HEK293 (cell line): ENCODE data around the gene PACRG.

Experiments used
- CTCF ChIA-PET: fragments of 350-600 bp; formaldehyde crosslinking; extraction: SDS; loops from one replicate; lab custom pipeline; 2021; ENCODE audit warnings: antibody characterized with exemption; lab: Yijun Ruan, JAX
- POLR2A ChIA-PET: fragments of 300-600 bp; formaldehyde crosslinking; extraction: SDS; loops from one replicate; lab custom pipeline; 2020; ENCODE audit warnings: antibody characterized with exemption, inconsistent platforms; lab: Yijun Ruan, JAX
- H3K27ac ChIP-seq: fragments of 200-500 bp; sonication (Bioruptor generic); 2 replicates; pipeline ENCODE4 v1.5.1; 2014; ENCODE audit warnings: low read depth, low read length, control low read depth, inconsistent platforms; ENCODE audit errors: extremely low read depth
- H3K36me3 ChIP-seq, 2 experiments: fragments of 200-500 bp in 1 of 2; sonication (Bioruptor generic) in 1 of 2; 1 replicate in 1 of 2; 2 replicates in 1 of 2; pipeline ENCODE4 v1.5.1; 2014 to 2017; ENCODE audit warnings: inconsistent platforms in 2 of 2, low read length in 2 of 2; ENCODE audit not compliant: control insufficient read depth in 2 of 2, insufficient read depth in 1 of 2
- H3K4me1 ChIP-seq: fragments of 200-500 bp; sonication (Bioruptor generic); 2 replicates; pipeline ENCODE4 v1.5.1; 2014; ENCODE audit warnings: mild to moderate bottlenecking, low read length, inconsistent platforms; ENCODE audit not compliant: control insufficient read depth, insufficient read depth
- H3K4me3 ChIP-seq: 2 replicates; pipeline ENCODE4 v1.5.1; 2011; ENCODE audit warnings: low read depth, mild to moderate bottlenecking, control low read depth, low read length, moderate library complexity
- H3K9me3 ChIP-seq: fragments of 200-500 bp; sonication (Bioruptor generic); 2 replicates; pipeline ENCODE4 v1.5.1; 2014; ENCODE audit warnings: low read depth, low read length, inconsistent platforms; ENCODE audit not compliant: control insufficient read depth, insufficient read depth
- SETDB1 ChIP-seq: IDR thresholded peaks from one replicate; pipeline ENCODE4 v1.6.1; 2017; ENCODE audit warnings: mild to moderate bottlenecking, low read length, moderate library complexity, mixed read lengths; ENCODE audit not compliant: insufficient read length
- ZFP37 ChIP-seq: fragments of 450-650 bp; formaldehyde crosslinking; IDR thresholded peaks from 2 replicates; pipeline ENCODE4 v1.5.1; 2016; ENCODE audit warnings: missing biosample characterization, missing genetic modification characterization
- ZFP69B ChIP-seq: fragments of 450-650 bp; formaldehyde crosslinking; IDR thresholded peaks from 2 replicates; pipeline ENCODE4 v1.5.1; 2016; ENCODE audit warnings: missing biosample characterization, missing genetic modification characterization
- ZNF114 ChIP-seq: fragments of 450-650 bp; formaldehyde crosslinking; IDR thresholded peaks from 2 replicates; pipeline ENCODE4 v1.5.0; 2017; ENCODE audit warnings: missing biosample characterization, missing genetic modification characterization
- ZNF138 ChIP-seq: fragments of 450-650 bp; formaldehyde crosslinking; IDR thresholded peaks from 2 replicates; pipeline ENCODE4 v1.5.1; 2016; ENCODE audit warnings: missing biosample characterization, missing genetic modification characterization, borderline replicate concordance
- ZNF175 ChIP-seq: fragments of 450-650 bp; formaldehyde crosslinking; IDR thresholded peaks from 2 replicates; pipeline ENCODE4 v1.5.1; 2016; ENCODE audit warnings: missing biosample characterization, missing genetic modification characterization
- ZNF202 ChIP-seq: fragments of 450-650 bp; formaldehyde crosslinking; IDR thresholded peaks from 2 replicates; pipeline ENCODE4 v1.5.1; 2016; ENCODE audit warnings: missing biosample characterization, missing genetic modification characterization, borderline replicate concordance
- ZNF26 ChIP-seq: fragments of 450-650 bp; formaldehyde crosslinking; IDR thresholded peaks from 2 replicates; pipeline ENCODE4 v1.5.1; 2016; ENCODE audit warnings: missing biosample characterization, missing genetic modification characterization
- ZNF362 ChIP-seq: fragments of 450-650 bp; formaldehyde crosslinking; IDR thresholded peaks from 2 replicates; pipeline ENCODE4 v1.5.1; 2016; ENCODE audit warnings: missing biosample characterization, missing genetic modification characterization
- ZNF398 ChIP-seq: fragments of 450-650 bp; formaldehyde crosslinking; IDR thresholded peaks from 2 replicates; pipeline ENCODE4 v1.5.1; 2017; ENCODE audit warnings: missing biosample characterization, missing genetic modification characterization
- ZNF776 ChIP-seq: fragments of 450-650 bp; formaldehyde crosslinking; IDR thresholded peaks from 2 replicates; pipeline ENCODE4 v1.5.0; 2017; ENCODE audit warnings: missing biosample characterization, missing genetic modification characterization, borderline replicate concordance
- TF ChIP-seq, protein P1 (sequence below): fragments of 450-650 bp; formaldehyde crosslinking; IDR thresholded peaks from 2 replicates; pipeline ENCODE4 v1.5.1; 2016; ENCODE audit warnings: missing biosample characterization, missing genetic modification characterization, low read depth
- TF ChIP-seq, protein P2 (sequence below): fragments of 450-650 bp; formaldehyde crosslinking; IDR thresholded peaks from 2 replicates; pipeline ENCODE4 v1.5.1; 2017; ENCODE audit warnings: missing biosample characterization, missing genetic modification characterization

The PACRG gene

GRCh38 chr6:163333701-163334663, 606.2 kb downstream of the PACRG start:
- H3K9me3 ChIP-seq, result no peaks in the 10 kb centered on the region
- H3K4me1 ChIP-seq, result no peaks in the 10 kb centered on the region
- no peak overlapping the region for H3K27ac ChIP-seq
- ChIA-PET CTCF (interaction anchor here (1.0 kb wide), 1 partner anchor 93 kb away, joined by 5 read pairs; no protein-coding TSS in a partner anchor), POLR2A (no interaction called here)
- H3K4me3 ChIP-seq, result no peak overlapping the region
- TF ChIP-seq ZFP37 (tag by site-specific recombination) (no peak), ZNF776 (no peak), SETDB1 (no peak), ZNF114 (tag by site-specific recombination) (no peak), ZFP69B (tag by site-specific recombination) (no peak), ZNF175 (tag by site-specific recombination) (no peak), ZNF202 (tag by site-specific recombination) (no peak), ZNF138 (no peak), ZNF362 (no peak), ZNF398 (tag by site-specific recombination) (no peak)
- TF ChIP-seq, protein P1, sequence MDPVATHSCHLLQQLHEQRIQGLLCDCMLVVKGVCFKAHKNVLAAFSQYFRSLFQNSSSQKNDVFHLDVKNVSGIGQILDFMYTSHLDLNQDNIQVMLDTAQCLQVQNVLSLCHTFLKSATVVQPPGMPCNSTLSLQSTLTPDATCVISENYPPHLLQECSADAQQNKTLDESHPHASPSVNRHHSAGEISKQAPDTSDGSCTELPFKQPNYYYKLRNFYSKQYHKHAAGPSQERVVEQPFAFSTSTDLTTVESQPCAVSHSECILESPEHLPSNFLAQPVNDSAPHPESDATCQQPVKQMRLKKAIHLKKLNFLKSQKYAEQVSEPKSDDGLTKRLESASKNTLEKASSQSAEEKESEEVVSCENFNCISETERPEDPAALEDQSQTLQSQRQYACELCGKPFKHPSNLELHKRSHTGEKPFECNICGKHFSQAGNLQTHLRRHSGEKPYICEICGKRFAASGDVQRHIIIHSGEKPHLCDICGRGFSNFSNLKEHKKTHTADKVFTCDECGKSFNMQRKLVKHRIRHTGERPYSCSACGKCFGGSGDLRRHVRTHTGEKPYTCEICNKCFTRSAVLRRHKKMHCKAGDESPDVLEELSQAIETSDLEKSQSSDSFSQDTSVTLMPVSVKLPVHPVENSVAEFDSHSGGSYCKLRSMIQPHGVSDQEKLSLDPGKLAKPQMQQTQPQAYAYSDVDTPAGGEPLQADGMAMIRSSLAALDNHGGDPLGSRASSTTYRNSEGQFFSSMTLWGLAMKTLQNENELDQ (tag by site-specific recombination), result no peak
- TF ChIP-seq, protein P2, sequence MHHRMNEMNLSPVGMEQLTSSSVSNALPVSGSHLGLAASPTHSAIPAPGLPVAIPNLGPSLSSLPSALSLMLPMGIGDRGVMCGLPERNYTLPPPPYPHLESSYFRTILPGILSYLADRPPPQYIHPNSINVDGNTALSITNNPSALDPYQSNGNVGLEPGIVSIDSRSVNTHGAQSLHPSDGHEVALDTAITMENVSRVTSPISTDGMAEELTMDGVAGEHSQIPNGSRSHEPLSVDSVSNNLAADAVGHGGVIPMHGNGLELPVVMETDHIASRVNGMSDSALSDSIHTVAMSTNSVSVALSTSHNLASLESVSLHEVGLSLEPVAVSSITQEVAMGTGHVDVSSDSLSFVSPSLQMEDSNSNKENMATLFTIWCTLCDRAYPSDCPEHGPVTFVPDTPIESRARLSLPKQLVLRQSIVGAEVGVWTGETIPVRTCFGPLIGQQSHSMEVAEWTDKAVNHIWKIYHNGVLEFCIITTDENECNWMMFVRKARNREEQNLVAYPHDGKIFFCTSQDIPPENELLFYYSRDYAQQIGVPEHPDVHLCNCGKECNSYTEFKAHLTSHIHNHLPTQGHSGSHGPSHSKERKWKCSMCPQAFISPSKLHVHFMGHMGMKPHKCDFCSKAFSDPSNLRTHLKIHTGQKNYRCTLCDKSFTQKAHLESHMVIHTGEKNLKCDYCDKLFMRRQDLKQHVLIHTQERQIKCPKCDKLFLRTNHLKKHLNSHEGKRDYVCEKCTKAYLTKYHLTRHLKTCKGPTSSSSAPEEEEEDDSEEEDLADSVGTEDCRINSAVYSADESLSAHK, result no peak
- no peaks in the 10 kb centered on the region for H3K36me3 ChIP-seq

DNA sequence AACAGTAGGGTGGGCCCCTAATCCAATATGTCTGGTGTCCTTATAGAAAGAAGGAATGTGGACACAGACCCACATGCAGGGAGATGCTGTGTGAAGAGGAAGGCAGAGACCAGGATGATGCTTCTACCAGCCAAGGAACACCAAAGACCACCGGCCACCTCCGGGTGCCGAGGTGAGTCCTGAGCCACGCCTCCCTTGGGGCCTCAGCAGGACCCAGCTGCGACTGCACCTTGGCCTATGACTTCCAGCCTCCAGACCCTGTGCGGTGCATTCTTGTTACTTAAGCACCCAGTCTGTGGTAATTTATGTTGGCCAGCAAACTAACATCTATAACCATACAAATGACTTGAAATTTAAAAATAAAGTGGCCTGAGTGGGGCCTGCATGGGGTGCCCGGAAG, 607.3 kb downstream of the PACRG start:
- Histone ChIP-seq H3K27ac (no peak overlapping the region), H3K4me3 (no peak overlapping the region), H3K36me3 (no peaks in the 10 kb centered on the region), H3K4me1 (no peaks in the 10 kb centered on the region), H3K9me3 (no peaks in the 10 kb centered on the region)
- POLR2A ChIA-PET, result no interaction called here
- no peak for TF ChIP-seq ZNF138
- TF ChIP-seq ZNF26, result no peak
- CTCF ChIA-PET, result no interaction called here
